ENCODE results near the gene CREBBP. TPM values are rescaled to one million over a fixed set of nuclear protein-coding genes. Genes with fewer than 3 reads are reported as not detected.

Gene CREBBP
- total RNA-seq, 4 donors from 2014 or later = 58.5 to 146 (median 65.6) TPM

DNA sequence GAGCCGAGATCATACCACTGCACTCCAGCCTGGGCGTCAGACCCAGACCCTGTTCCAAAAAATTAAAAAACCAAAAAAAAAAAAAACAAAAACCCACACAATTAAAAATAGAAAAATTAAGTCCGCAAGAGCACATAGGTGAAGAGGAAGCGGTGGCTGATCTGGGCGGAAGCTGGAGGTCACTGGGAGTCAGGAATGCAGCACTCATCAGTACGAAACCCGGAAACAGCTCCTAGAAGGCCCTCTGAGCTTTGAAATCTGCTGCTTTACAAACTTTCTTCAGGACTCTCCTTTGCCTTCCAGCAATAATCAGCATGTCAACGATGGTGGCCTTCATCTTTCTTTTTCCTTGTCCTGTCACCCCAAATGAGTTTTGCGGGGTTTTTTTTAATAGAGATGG, 192.7 kb downstream of the CREBBP start:
- H3K4me3 ChIP-seq = no peak overlapping the region
- TF ChIP-seq, protein P1, sequence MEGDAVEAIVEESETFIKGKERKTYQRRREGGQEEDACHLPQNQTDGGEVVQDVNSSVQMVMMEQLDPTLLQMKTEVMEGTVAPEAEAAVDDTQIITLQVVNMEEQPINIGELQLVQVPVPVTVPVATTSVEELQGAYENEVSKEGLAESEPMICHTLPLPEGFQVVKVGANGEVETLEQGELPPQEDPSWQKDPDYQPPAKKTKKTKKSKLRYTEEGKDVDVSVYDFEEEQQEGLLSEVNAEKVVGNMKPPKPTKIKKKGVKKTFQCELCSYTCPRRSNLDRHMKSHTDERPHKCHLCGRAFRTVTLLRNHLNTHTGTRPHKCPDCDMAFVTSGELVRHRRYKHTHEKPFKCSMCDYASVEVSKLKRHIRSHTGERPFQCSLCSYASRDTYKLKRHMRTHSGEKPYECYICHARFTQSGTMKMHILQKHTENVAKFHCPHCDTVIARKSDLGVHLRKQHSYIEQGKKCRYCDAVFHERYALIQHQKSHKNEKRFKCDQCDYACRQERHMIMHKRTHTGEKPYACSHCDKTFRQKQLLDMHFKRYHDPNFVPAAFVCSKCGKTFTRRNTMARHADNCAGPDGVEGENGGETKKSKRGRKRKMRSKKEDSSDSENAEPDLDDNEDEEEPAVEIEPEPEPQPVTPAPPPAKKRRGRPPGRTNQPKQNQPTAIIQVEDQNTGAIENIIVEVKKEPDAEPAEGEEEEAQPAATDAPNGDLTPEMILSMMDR (IDR thresholded peaks at IDR 0.05) = no peak
- TF ChIP-seq POLR2A (IDR thresholded peaks at IDR 0.05) = no peak
- no peaks in the 10 kb centered on the region for H3K4me1 ChIP-seq
- DNase-seq = no peak
- H3K27ac ChIP-seq = no peak overlapping the region
- H3K9me3 ChIP-seq = no peaks in the 10 kb centered on the region
- H3K36me3 ChIP-seq = no peaks in the 10 kb centered on the region
- H3K27me3 ChIP-seq = no peaks in the 10 kb centered on the region
- intact Hi-C loops (cut with DNase I; ENCODE audit: low total_unique reads) = no loop called here

DNA sequence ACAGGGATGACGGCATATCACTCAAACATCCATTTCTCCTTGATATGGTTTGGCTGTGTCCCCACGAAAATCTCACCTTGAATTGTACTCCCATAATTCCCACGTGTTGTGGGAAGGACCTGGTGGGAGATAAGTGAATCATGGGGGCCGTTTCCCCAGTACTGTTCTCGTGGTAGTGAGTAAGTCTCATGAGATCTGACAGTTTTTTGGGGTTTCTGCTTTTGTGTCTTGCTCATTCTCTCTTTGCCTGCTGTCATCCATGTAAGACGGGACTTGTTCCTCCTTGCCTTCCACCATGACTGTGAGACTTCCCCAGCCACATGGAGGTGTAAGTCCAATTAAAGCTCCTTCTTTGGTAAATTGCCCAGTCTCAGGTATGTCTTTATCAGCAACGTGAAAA, 193.5 kb downstream of the CREBBP start:
- DNase-seq = no peak
- Histone ChIP-seq H3K36me3 (no peaks in the 10 kb centered on the region), H3K4me3 (no peak overlapping the region), H3K27me3 (no peaks in the 10 kb centered on the region), H3K9me3 (no peaks in the 10 kb centered on the region), H3K27ac (no peak overlapping the region), H3K4me1 (no peaks in the 10 kb centered on the region)
- intact Hi-C loops (cut with DNase I; ENCODE audit: low total_unique reads) = no loop called here
- TF ChIP-seq, protein P1 (IDR thresholded peaks at IDR 0.05) = no peak
- TF ChIP-seq POLR2A (IDR thresholded peaks at IDR 0.05) = no peak

DNA sequence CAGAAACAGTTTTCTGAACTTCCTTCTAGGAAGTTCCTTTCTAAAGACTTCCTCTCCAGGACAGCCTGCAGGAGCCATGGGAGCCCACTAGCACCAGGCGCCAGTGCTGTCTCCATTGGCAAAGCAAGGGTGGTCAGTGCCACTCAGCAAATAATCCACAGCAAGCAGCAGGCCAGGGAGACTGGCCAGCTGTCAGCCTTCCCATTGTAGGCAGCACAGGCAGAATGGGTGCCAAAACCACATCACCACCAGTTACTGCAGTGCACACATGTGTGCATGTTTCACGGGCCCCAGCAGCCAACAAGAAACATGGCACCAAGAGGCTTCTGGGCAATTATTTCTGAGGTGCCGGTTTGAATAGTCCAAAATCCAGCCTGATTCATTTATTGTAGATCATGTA, 199.3 kb downstream of the CREBBP start:
- Histone ChIP-seq H3K36me3 (no peaks in the 10 kb centered on the region), H3K27ac (no peak overlapping the region)

DNA sequence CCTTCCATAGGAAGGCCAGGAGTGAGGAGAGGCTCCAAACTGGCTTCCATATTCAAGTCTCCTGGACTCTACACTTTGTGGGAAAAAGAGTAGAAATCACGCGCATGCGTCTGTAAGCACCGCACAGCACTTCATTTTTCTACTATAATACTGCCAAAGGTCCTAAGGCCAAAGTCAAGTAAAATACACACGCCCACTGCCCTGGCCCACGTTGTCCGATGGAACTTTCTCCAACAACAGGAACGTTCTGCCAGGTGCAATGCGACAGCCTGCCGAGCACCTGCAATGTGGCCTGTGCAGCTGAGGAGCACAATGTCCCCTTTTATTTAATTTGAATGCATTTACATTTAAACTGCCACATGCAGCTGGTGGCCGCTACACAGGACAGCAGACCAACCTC, 202.5 kb downstream of the CREBBP start:
- intact Hi-C loops (cut with DNase I; ENCODE audit: low total_unique reads) = no loop called here
- no peak overlapping the region for H3K27ac ChIP-seq
- DNase-seq = no peak
- H3K9me3 ChIP-seq = no peaks in the 10 kb centered on the region
- no peaks in the 10 kb centered on the region for H3K4me1 ChIP-seq
- no peak for TF ChIP-seq POLR2A (IDR thresholded peaks at IDR 0.05)
- TF ChIP-seq, protein P1 (IDR thresholded peaks at IDR 0.05) = no peak
- no peaks in the 10 kb centered on the region for H3K27me3 ChIP-seq
- H3K4me3 ChIP-seq = no peak overlapping the region
- no peaks in the 10 kb centered on the region for H3K36me3 ChIP-seq

More for the DNA sequence above, 199.3 kb downstream of the CREBBP start:
- no peak for TF ChIP-seq POLR2A (IDR thresholded peaks at IDR 0.05)
- TF ChIP-seq, protein P1 (IDR thresholded peaks at IDR 0.05) = no peak
- H3K27me3 ChIP-seq = no peaks in the 10 kb centered on the region
- no peak overlapping the region for H3K4me3 ChIP-seq
- H3K4me1 ChIP-seq = no peaks in the 10 kb centered on the region
- DNase-seq = no peak
- intact Hi-C loops (cut with DNase I; ENCODE audit: low total_unique reads) = no loop called here
- no peaks in the 10 kb centered on the region for H3K9me3 ChIP-seq

DNA sequence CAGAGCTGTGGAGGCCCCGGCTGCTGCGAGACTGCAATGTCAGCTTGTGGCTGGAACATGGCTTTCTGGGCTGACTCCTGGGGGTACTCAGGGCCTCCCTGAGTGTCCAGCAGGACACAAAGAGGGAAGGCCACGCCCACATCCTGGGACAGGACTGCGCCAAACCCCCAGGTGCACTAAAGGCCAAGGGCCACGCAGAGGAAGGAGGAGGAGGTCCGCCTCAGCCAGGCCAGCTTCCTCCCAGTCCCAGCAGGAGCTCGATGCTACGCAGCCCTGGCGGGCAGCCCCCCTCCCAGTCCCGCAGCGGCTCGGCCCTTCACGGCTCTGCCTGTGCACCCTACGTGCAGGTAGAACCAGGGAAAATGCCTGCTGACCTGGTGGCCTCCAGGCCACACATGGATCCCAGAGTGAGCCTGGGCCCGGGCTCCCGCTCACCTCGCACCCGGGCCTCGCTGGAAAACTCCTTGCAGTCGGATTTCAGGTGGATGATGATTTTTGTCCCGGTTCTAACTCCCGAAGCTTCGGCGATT, 204.8 kb downstream of the CREBBP start:
- no peaks in the 10 kb centered on the region for H3K27me3 ChIP-seq
- TF ChIP-seq, protein P1 (IDR thresholded peaks at IDR 0.05) = no peak
- no peak for TF ChIP-seq POLR2A (IDR thresholded peaks at IDR 0.05)
- H3K9me3 ChIP-seq = no peaks in the 10 kb centered on the region
- no peak overlapping the region for H3K27ac ChIP-seq
- no peaks in the 10 kb centered on the region for H3K36me3 ChIP-seq
- no peak for DNase-seq
- intact Hi-C loops (cut with DNase I; ENCODE audit: low total_unique reads) = no loop called here
- H3K4me3 ChIP-seq = no peak overlapping the region
- H3K4me1 ChIP-seq = no peaks in the 10 kb centered on the region

Other genes with a start within 250 kb of the CREBBP start
- 10 to 100 TPM in 2 of 4 donors, 1 to 10 TPM in 2; 3.2 to 34.3 (median 13.8) TPM for gene DNASE1, start 226.0 kb downstream of the CREBBP start, total RNA-seq
- 100 to 1,000 TPM in 2 of 4 donors, 10 to 100 TPM in 2; 54.8 to 119 (median 84.8) TPM for gene TRAP1, start 163.2 kb downstream of the CREBBP start, total RNA-seq
- gene ADCY9, start 235.7 kb upstream of the CREBBP start, total RNA-seq = 10 to 100 TPM in 3 of 4 donors, 1 to 10 TPM in 1; 2.8 to 34.7 (median 20.2) TPM